ENCODE results near the gene VWCE.

The VWCE gene

DNA sequence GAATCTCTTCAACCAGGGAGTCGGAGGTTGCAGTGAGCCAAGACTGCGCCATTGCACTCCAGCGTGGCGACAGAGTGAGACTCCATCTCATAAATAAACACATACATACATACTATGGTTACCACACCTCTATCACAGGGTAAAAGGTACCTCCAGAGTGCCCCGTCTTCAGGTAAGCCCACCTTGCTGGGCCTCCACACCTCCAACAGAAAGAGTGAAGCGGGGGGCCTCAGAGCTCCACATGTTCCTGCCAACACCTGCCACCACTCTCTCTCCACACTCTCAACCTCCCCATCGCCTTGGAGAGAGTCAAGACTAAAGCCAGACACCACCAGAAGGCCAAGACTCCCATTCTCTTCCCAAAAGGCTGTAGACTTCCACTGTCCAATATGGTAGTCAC lies 10.3 kb upstream of the VWCE start:
- no peak for DNase-seq (ENCODE audit: low read depth)
- no peak overlapping the region for H3K4me3 ChIP-seq (ENCODE audit: low read length)
- TF ChIP-seq, protein P1, sequence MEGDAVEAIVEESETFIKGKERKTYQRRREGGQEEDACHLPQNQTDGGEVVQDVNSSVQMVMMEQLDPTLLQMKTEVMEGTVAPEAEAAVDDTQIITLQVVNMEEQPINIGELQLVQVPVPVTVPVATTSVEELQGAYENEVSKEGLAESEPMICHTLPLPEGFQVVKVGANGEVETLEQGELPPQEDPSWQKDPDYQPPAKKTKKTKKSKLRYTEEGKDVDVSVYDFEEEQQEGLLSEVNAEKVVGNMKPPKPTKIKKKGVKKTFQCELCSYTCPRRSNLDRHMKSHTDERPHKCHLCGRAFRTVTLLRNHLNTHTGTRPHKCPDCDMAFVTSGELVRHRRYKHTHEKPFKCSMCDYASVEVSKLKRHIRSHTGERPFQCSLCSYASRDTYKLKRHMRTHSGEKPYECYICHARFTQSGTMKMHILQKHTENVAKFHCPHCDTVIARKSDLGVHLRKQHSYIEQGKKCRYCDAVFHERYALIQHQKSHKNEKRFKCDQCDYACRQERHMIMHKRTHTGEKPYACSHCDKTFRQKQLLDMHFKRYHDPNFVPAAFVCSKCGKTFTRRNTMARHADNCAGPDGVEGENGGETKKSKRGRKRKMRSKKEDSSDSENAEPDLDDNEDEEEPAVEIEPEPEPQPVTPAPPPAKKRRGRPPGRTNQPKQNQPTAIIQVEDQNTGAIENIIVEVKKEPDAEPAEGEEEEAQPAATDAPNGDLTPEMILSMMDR (conservative IDR thresholded peaks at IDR 0.05; ENCODE audit: low read length), result no peak

GRCh38 chr11:61303725-61304124 lies 8.6 kb upstream of the VWCE start:
- H3K4me3 ChIP-seq (ENCODE audit: low read length), result no peak overlapping the region
- DNase-seq (ENCODE audit: low read depth), result no peak
- TF ChIP-seq, protein P1 (conservative IDR thresholded peaks at IDR 0.05; ENCODE audit: low read length), result no peak

- DNase-seq (ENCODE audit: low read depth), result no peak
- no peak overlapping the region for H3K4me3 ChIP-seq (ENCODE audit: low read length)
- TF ChIP-seq, protein P1 (conservative IDR thresholded peaks at IDR 0.05; ENCODE audit: low read length), result no peak
Observed at GRCh38 chr11:61302550-61302949, 7.4 kb upstream of the VWCE start.

DNA sequence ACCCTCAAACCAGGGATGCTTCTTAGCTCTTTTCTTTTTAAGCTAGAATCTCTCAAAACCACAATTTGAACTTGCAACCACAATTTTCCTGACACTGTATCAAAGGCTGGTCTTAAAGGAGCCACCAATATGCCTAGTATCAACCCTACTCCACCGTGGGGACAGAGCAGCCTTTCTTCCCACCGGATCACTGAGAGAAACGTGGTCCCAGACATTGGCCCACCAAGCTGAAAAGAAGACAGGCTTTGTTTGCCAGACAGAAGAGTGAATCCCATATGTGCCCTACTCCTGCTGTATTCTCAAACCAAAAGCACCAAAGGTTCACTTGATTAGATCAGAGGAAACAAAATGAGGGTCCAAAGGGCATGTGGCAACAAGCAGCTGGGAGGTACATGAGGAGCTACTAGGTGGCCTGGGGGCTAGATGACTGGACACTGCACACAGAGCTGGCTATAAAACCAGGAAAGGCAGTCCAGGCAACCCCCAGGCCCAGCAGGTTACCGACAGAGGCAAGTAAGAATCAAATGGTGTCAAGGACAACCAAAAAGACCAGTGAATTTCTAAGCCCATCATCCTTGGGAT lies 3.6 kb upstream of the VWCE start:
- no peak for DNase-seq (ENCODE audit: low read depth)
- TF ChIP-seq, protein P1 (conservative IDR thresholded peaks at IDR 0.05; ENCODE audit: low read length), result no peak
- no peak overlapping the region for H3K4me3 ChIP-seq (ENCODE audit: low read length)

GRCh38 chr11:61297746-61298145 lies 2.6 kb upstream of the VWCE start:
- DNase-seq (ENCODE audit: low read depth), result peak; percentile 94
- TF ChIP-seq, protein P1 (conservative IDR thresholded peaks at IDR 0.05; ENCODE audit: low read length), result no peak
- H3K4me3 ChIP-seq (ENCODE audit: low read length), result no peak overlapping the region

DNA sequence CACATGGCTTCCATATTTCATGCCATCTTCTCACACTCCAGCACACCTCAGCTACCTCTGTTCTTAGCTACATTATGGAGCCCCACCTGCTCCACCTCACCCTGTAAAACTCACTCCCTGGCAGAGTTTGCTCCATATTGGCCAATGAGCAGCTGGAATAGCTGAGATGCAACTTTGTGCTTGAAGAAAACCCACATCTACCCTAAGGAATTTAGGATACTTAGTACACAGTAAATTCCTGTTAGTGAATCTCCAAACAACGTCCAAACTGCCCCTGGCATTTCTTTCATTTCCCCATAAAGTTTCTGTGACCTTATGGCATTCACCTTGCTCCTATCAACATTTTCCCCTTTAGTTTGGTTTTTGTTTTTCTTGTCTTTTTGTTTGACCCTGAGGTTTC lies 2.2 kb upstream of the VWCE start:
- H3K4me3 ChIP-seq (ENCODE audit: low read length), result no peak overlapping the region
- peak; percentile 77 for DNase-seq (ENCODE audit: low read depth)
- TF ChIP-seq, protein P1 (conservative IDR thresholded peaks at IDR 0.05; ENCODE audit: low read length), result no peak

DNA sequence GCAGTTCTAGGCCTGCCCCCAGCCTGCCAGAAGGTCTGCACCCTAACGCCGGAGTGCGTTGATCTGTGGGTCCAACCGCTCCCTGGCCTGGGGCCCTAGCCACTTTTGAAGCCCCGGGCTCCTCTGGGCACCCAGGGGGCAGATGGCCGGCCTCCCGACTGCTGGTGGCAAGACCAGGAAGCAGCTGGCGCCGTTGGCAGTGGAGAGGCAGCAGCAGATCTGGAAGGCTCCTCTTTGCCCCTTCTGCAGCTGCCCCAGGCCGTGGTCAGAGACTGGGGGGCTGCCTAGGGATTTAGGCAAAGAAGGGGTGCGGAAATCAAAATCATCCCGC lies 445 bp upstream of the VWCE start:
- DNase-seq (ENCODE audit: low read depth), result no peak
- TF ChIP-seq, protein P1 (conservative IDR thresholded peaks at IDR 0.05; ENCODE audit: low read length), result no peak
- peak overlapping the region; percentile 62 for H3K4me3 ChIP-seq (ENCODE audit: low read length)
